Loucy (cell line): Measurements from ENCODE around the gene FCHSD2.
"Not testable (repeated sequence)": the region's sequence is repeated elsewhere in the genome, so short reads cannot be mapped to it uniquely, and the experiment has no call there.

Experiments
- H2AFZ ChIP-seq: fragments of 200-600 bp; sonication (generic); 2 replicates; pipeline ENCODE4 v1.6.0; 2016; ENCODE audit warnings: antibody characterized with exemption, mild to moderate bottlenecking, low read length, moderate library complexity
- H3F3A ChIP-seq: fragments of 200-600 bp; 2 replicates; pipeline ENCODE4 v1.6.0; 2016; ENCODE audit warnings: antibody characterized with exemption, low read depth, mild to moderate bottlenecking
- H3K27me3 ChIP-seq: fragments of 200-600 bp; sonication (generic); 2 replicates; pipeline ENCODE4 v1.6.1; 2014; ENCODE audit warnings: low read length, mild to moderate bottlenecking; ENCODE audit not compliant: insufficient read depth, poor library complexity, severe bottlenecking
- H3K36me3 ChIP-seq: fragments of 200-600 bp; sonication (generic); 2 replicates; pipeline ENCODE4 v1.6.1; 2016; ENCODE audit warnings: low read length; ENCODE audit not compliant: insufficient read depth
- H3K4me1 ChIP-seq: fragments of 200-600 bp; sonication (generic); 2 replicates; pipeline ENCODE4 v1.5.1; 2014; ENCODE audit warnings: low read length, mild to moderate bottlenecking; ENCODE audit not compliant: insufficient read depth, poor library complexity, severe bottlenecking
- H3K4me2 ChIP-seq: fragments of 200-600 bp; sonication (generic); 2 replicates; pipeline ENCODE4 v1.6.0; 2014; ENCODE audit warnings: antibody characterized with exemption, low read length, low read depth, mild to moderate bottlenecking; ENCODE audit not compliant: poor library complexity, severe bottlenecking
- H3K4me3 ChIP-seq: fragments of 200-600 bp; sonication (generic); 2 replicates; pipeline ENCODE4 v1.5.1; 2014; ENCODE audit warnings: low read length, mild to moderate bottlenecking, mixed read lengths; ENCODE audit not compliant: poor library complexity, severe bottlenecking
- H3K79me2 ChIP-seq: fragments of 200-600 bp; sonication (generic); 2 replicates; pipeline ENCODE4 v1.6.1; 2014; ENCODE audit warnings: low read length; ENCODE audit not compliant: insufficient read depth
- H3K9ac ChIP-seq: fragments of 200-600 bp; sonication (generic); 2 replicates; pipeline ENCODE4 v1.6.0; 2014; ENCODE audit warnings: mild to moderate bottlenecking, low read depth, low read length, moderate library complexity; ENCODE audit not compliant: poor library complexity, severe bottlenecking
- H3K9me2 ChIP-seq: fragments of 200-600 bp; sonication (generic); replicated peaks from 2 replicates; pipeline ENCODE4 v1.6.1; 2016; ENCODE audit warnings: low read depth, low read length, mixed read lengths
- H3K9me3 ChIP-seq: fragments of 200-600 bp; sonication (generic); 2 replicates; pipeline ENCODE4 v1.6.1; 2014; ENCODE audit warnings: mild to moderate bottlenecking, antibody characterized with exemption, low read length, low read depth; ENCODE audit not compliant: insufficient read depth
- H4K20me1 ChIP-seq: fragments of 200-600 bp; sonication (generic); 2 replicates; pipeline ENCODE4 v1.6.0; 2014; ENCODE audit warnings: antibody characterized with exemption, low read length, mild to moderate bottlenecking; ENCODE audit not compliant: insufficient read depth, poor library complexity, severe bottlenecking
- EZH2phosphoT487 ChIP-seq: fragments of 200-600 bp; IDR thresholded peaks from 2 replicates; pipeline ENCODE4 v1.6.1; 2018; ENCODE audit warnings: antibody characterized with exemption, mild to moderate bottlenecking, moderate library complexity, borderline replicate concordance
- TF ChIP-seq, protein P1 (sequence below): fragments of 200-600 bp; sonication (generic); conservative IDR thresholded peaks from 2 replicates; pipeline ENCODE4 v1.5.1; 2014; ENCODE audit warnings: mild to moderate bottlenecking, antibody characterized with exemption, low read length

The FCHSD2 gene

DNA sequence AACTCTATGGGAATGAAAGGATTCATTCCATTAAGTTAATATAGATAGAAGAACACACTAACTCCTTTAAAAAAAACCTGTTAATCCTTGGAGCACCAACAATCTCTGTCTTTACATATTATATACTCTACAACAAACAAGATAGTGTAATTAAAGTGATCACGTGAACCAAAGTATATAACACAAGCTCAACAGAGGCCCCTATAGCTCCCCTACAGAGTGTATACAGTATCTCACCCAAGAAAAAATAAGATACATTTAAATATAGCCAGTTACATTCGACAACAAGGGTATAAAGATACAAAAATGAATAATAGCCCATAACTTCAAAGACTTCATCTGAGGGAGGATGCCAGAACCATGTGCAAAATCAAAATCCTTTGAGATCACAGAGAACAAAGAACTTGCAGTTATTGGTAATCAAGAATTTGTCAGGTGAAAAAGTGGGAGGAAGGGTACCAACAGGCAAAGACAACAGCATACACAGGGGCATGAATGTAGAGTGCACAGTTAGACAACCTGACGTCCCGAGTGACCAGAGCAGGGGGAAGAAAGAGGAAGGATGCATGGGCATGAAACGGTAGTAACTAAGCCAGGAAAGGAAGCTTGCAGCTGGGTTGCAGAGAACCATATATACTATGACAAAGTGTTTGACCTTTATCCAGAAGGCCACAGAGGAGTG, 4.7 kb downstream of the FCHSD2 start:
- TF ChIP-seq, protein P1, sequence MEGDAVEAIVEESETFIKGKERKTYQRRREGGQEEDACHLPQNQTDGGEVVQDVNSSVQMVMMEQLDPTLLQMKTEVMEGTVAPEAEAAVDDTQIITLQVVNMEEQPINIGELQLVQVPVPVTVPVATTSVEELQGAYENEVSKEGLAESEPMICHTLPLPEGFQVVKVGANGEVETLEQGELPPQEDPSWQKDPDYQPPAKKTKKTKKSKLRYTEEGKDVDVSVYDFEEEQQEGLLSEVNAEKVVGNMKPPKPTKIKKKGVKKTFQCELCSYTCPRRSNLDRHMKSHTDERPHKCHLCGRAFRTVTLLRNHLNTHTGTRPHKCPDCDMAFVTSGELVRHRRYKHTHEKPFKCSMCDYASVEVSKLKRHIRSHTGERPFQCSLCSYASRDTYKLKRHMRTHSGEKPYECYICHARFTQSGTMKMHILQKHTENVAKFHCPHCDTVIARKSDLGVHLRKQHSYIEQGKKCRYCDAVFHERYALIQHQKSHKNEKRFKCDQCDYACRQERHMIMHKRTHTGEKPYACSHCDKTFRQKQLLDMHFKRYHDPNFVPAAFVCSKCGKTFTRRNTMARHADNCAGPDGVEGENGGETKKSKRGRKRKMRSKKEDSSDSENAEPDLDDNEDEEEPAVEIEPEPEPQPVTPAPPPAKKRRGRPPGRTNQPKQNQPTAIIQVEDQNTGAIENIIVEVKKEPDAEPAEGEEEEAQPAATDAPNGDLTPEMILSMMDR = peak; percentile 57
- no peak for TF ChIP-seq EZH2phosphoT487
- H2AFZ ChIP-seq = no peak overlapping the region
- peak overlapping the region; percentile 96 for H3K9ac ChIP-seq
- no peaks in the 10 kb centered on the region for H3K9me2 ChIP-seq
- peaks cover 95% of the 10 kb centered on the region for H3K79me2 ChIP-seq
- H3K4me3 ChIP-seq = peak overlapping the region; percentile 98
- H3K9me3 ChIP-seq = no peaks in the 10 kb centered on the region
- peaks cover 58% of the 10 kb centered on the region for H3K4me1 ChIP-seq
- H3K36me3 ChIP-seq = peaks cover 31% of the 10 kb centered on the region; the same call in 1 of the 2 replicates
- H3F3A ChIP-seq = no peaks in the 10 kb centered on the region
- peak overlapping the region; percentile 92 for H3K4me2 ChIP-seq
- H3K27me3 ChIP-seq = peaks cover 11% of the 10 kb centered on the region
- peaks cover 91% of the 10 kb centered on the region for H4K20me1 ChIP-seq

DNA sequence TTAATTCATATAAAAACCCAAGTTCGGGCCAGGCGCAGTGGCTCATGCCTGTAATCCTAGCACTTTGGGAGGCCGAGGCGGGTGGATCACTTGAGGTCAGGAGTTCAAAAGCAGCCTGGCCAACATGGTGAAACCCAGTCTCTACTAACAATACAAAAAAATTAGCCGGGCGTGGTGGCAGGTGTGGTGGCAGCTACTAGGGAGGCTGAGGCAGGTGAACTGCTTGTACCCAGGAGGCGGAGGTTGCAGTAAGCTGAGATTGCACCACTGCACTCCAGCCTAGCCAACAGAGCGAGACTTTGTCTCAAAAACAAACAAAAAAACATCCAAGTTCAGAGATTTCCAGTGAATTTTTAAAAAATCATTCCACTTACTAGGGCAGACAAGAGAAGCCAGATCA, 5.4 kb downstream of the FCHSD2 start:
- Histone ChIP-seq H4K20me1 (peaks cover 98% of the 10 kb centered on the region), H3K79me2 (peaks cover 100% of the 10 kb centered on the region), H3K36me3 (peaks cover 37% of the 10 kb centered on the region), H3K4me1 (peaks cover 65% of the 10 kb centered on the region), H3K9ac (peak overlapping the region; percentile 96), H3K4me2 (peak overlapping the region; percentile 92), H3K4me3 (peak overlapping the region; percentile 98)
- H3F3A ChIP-seq, H3K27me3 ChIP-seq, H3K9me3 ChIP-seq, H3K9me2 ChIP-seq, H2AFZ ChIP-seq: not testable (repeated sequence)

DNA sequence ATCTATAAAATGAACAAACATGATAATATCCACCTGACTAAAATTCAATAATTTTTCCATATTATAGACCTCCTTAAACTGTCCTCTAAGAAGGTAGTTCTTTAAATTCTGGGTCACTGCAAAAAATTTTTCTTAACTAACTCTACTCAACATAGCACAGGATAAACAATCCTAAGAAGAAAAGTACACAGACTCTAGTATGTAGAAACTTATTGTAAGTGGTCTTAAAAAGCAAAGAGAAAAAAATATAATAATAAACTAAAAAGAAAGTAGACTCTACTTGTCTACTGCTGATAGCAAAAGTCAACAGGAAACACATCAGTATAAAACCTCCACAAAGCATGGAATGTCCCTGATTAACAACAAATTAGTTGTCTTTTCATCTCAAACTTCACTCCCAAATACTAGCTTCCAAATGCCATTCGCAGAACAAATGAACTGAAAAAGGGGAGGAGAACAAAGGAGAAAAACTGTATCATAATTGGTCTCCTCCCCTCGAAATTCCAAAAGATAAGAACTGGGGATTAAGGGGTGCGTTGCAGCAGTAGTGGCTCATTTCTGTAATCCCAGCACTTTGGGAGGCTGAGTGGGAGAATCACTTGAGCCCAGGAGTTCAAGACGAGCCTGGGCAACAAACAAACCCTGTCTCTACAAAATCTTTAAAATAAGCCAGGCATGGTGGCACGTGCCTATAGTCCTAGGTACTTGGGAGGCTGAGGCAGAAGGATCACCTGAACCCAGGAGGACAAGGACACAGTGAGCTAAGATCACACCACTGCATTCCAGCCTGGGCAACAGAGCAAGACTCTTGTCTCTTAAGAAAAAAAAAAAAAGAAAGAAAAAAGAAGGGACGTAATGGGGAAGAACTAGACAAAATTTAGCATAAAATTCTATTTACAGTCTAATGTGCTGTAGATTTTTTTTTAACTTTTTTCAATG, 6.5 kb downstream of the FCHSD2 start:
- H4K20me1 ChIP-seq = peaks cover 97% of the 10 kb centered on the region
- H3K9me2 ChIP-seq = no peaks in the 10 kb centered on the region
- no peak overlapping the region for H2AFZ ChIP-seq
- peaks cover 66% of the 10 kb centered on the region for H3K4me1 ChIP-seq
- peak overlapping the region; percentile 92 for H3K4me2 ChIP-seq
- H3K9ac ChIP-seq = peak overlapping the region; percentile 60
- no peaks in the 10 kb centered on the region for H3F3A ChIP-seq
- H3K36me3 ChIP-seq = peaks cover 43% of the 10 kb centered on the region
- peak overlapping the region; percentile 98 for H3K4me3 ChIP-seq
- peaks cover 100% of the 10 kb centered on the region for H3K79me2 ChIP-seq
- H3K27me3 ChIP-seq = peaks cover under 1% of the 10 kb centered on the region
- no peaks in the 10 kb centered on the region for H3K9me3 ChIP-seq
- TF ChIP-seq, protein P1 = no peak
- TF ChIP-seq EZH2phosphoT487 = no peak

DNA sequence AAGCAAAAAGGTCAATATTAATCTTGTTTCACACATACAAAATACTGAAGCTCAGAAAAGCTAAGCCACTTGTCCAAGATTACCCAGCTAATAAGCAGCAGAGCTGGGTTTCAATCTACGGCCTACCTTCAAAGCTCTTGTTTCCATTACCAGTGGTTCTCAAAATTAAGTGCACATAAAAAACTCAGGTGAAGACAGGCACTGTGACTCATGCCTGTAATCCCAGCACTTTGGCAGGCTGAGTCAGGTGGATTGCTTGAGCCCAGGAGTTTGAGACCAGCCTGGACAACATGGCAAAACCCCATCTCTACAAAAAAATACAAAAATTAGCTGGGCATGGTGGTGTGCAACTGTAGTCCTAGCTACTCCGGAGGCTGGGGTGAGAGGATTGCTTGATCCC, 9.8 kb downstream of the FCHSD2 start:
- Histone ChIP-seq H3K79me2 (peaks cover 100% of the 10 kb centered on the region), H3K36me3 (peaks cover 64% of the 10 kb centered on the region), H4K20me1 (peaks cover 92% of the 10 kb centered on the region), H3K4me3 (peak overlapping the region; percentile 31), H3K4me2 (peak overlapping the region; percentile 92), H3K4me1 (peaks cover 52% of the 10 kb centered on the region)
- not testable (repeated sequence) for H3K9me2 ChIP-seq, H3K9me3 ChIP-seq, H3K27me3 ChIP-seq, H2AFZ ChIP-seq, H3K9ac ChIP-seq, H3F3A ChIP-seq
